ENCODE results near the gene ARHGEF40.

ARHGEF40 gene

GRCh38 chr14:21136024-21136423 is 65.9 kb downstream of the ARHGEF40 start:
- no peak for DNase-seq
